Measurements from ENCODE around the gene ZNF784. TPM values are rescaled to one million over a fixed set of nuclear protein-coding genes. Genes with fewer than 3 reads are reported as not detected.

Gene ZNF784
- total and polyA plus RNA-seq, 2 experiments from 2014 or later = 5.5 to 7.2 TPM

DNA sequence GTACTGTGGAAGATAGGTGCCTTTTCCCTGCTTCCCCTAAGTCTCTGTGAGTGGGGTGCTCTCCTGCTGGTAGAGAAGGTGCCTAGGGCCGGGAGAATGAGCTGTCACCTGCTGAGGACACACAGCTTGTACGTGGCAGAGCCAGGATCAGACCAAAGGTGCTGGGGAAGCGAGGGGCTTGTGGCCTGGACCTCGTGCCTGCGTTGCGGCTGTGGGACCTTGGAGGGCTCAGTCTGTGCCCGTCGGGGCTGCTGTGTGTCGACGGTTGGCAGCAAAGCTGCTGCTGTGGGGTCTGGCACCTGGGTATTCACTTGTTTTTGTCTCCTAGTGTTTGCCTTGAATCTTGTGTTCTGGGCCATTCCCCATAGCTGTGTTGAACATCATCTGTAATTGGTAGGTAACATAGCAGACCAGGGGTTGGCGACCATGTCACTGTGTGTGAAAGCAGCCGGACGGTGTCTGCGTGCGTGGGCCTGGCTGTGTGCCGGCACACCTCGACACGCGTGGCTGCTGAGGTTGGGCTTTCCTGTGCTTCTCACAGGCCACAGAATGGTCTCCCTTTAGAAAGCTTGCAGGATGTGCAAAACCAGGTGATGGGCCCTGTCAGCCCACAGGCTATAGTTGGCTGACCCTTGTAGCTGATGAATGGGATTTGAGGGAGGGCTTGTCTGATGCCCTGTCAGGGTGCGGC is 39.6 kb upstream of the ZNF784 start:
- H3K4me1 ChIP-seq (ENCODE audit: insufficient read depth) = peaks cover 15% of the 10 kb centered on the region
- H3K9me3 ChIP-seq (ENCODE audit: low read depth) = no peaks in the 10 kb centered on the region
- H3K4me2 ChIP-seq = no peak overlapping the region
- peaks cover 5% of the 10 kb centered on the region for H3K36me3 ChIP-seq (replicated peaks; ENCODE audit: insufficient read depth, low read depth)
- WGBS (ENCODE audit: low lambda C conversion rate, missing lambda C conversion rate) = 97% methylated on average over 19 of the region's 20 CpGs
- no peaks in the 10 kb centered on the region for H3K27me3 ChIP-seq
- peaks cover 73% of the 10 kb centered on the region for H4K20me1 ChIP-seq (ENCODE audit: insufficient read depth, poor library complexity, severe bottlenecking)
- no peaks in the 10 kb centered on the region for H3K9me2 ChIP-seq (replicated peaks; ENCODE audit: insufficient read depth)
- no peak overlapping the region for H2AFZ ChIP-seq
- DNase-seq (ENCODE audit: low spot score) = no peak
- H3K4me3 ChIP-seq = no peak overlapping the region
- TF ChIP-seq EZH2 (IDR thresholded peaks at IDR 0.05; ENCODE audit: borderline replicate concordance) = no peak
- no peak for TF ChIP-seq EZH2phosphoT487 (IDR thresholded peaks at IDR 0.05; ENCODE audit: low read depth, severe bottlenecking, unreplicated experiment)
- TF ChIP-seq, protein P1, sequence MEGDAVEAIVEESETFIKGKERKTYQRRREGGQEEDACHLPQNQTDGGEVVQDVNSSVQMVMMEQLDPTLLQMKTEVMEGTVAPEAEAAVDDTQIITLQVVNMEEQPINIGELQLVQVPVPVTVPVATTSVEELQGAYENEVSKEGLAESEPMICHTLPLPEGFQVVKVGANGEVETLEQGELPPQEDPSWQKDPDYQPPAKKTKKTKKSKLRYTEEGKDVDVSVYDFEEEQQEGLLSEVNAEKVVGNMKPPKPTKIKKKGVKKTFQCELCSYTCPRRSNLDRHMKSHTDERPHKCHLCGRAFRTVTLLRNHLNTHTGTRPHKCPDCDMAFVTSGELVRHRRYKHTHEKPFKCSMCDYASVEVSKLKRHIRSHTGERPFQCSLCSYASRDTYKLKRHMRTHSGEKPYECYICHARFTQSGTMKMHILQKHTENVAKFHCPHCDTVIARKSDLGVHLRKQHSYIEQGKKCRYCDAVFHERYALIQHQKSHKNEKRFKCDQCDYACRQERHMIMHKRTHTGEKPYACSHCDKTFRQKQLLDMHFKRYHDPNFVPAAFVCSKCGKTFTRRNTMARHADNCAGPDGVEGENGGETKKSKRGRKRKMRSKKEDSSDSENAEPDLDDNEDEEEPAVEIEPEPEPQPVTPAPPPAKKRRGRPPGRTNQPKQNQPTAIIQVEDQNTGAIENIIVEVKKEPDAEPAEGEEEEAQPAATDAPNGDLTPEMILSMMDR (IDR thresholded peaks at IDR 0.05; ENCODE audit: poor library complexity) = no peak
- peaks cover 88% of the 10 kb centered on the region for H3K79me2 ChIP-seq
- no peak overlapping the region for H3K27ac ChIP-seq

DNA sequence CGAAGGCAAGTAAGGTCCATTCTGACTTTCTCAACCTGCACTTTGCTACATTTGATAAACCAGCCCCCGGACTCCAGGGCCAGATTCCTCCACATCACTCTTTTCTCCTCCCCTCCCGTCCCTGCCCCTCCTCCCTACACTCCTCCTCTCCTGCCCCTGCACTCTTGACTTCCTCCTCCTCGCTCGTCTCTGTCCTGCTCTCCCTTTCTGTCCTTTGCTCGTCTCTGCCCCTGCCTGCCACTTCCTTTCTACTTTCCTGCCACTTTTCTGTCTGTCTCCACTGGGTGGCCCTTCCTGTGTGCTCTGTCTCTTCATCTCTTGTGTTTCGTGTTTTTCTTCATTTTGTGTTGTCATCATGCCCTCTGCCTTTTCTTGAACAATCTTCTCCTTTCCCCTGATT is 37.5 kb upstream of the ZNF784 start:
- Histone ChIP-seq H3K27ac (no peak overlapping the region), H3K36me3 (replicated peaks; ENCODE audit: insufficient read depth, low read depth) (peaks cover 5% of the 10 kb centered on the region), H2AFZ (no peak overlapping the region), H3K79me2 (peaks cover 90% of the 10 kb centered on the region), H3K9me3 (ENCODE audit: low read depth) (no peaks in the 10 kb centered on the region), H3K4me1 (ENCODE audit: insufficient read depth) (peaks cover 18% of the 10 kb centered on the region), H3K4me3 (no peak overlapping the region), H3K4me2 (no peak overlapping the region), H4K20me1 (ENCODE audit: insufficient read depth, poor library complexity, severe bottlenecking) (peaks cover 77% of the 10 kb centered on the region), H3K9me2 (replicated peaks; ENCODE audit: insufficient read depth) (no peaks in the 10 kb centered on the region), H3K27me3 (no peaks in the 10 kb centered on the region)
- DNase-seq (ENCODE audit: low spot score) = no peak
- 91% methylated on average over 5 of the region's 7 CpGs for WGBS (ENCODE audit: low lambda C conversion rate, missing lambda C conversion rate)
- TF ChIP-seq EZH2 (IDR thresholded peaks at IDR 0.05; ENCODE audit: borderline replicate concordance) = no peak
- TF ChIP-seq, protein P1 (IDR thresholded peaks at IDR 0.05; ENCODE audit: poor library complexity) = no peak

DNA sequence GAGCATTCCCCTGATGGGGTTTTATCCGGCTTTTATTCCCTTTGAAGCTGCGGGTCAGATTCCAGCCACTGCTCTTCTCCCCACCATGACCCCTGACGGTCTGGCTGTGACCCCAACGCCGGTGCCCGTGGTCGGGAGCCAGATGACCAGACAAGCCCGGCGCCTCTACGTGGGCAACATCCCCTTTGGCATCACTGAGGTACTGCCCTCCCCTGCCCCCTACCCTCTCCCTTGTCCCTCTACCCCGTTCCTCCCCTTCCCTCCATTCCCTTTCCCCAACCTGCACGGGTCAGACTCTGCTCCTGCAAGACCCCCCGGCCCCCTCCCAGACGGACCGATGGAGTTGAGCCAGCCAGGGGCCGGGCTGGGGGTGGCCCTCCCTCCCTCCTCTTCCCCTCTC is 36.6 kb upstream of the ZNF784 start:
- TF ChIP-seq EZH2 (IDR thresholded peaks at IDR 0.05; ENCODE audit: borderline replicate concordance) (no peak), EZH2phosphoT487 (IDR thresholded peaks at IDR 0.05; ENCODE audit: low read depth, severe bottlenecking, unreplicated experiment) (no peak)
- TF ChIP-seq, protein P1 (IDR thresholded peaks at IDR 0.05; ENCODE audit: poor library complexity) = no peak
- peaks cover 23% of the 10 kb centered on the region for H3K4me1 ChIP-seq (ENCODE audit: insufficient read depth)
- H3K36me3 ChIP-seq (replicated peaks; ENCODE audit: insufficient read depth, low read depth) = peaks cover 5% of the 10 kb centered on the region
- no peaks in the 10 kb centered on the region for H3K9me3 ChIP-seq (ENCODE audit: low read depth)
- no peak overlapping the region for H3K4me2 ChIP-seq
- H3K4me3 ChIP-seq = no peak overlapping the region
- 90% methylated on average over 5 of the region's 16 CpGs for WGBS (ENCODE audit: low lambda C conversion rate, missing lambda C conversion rate)
- peaks cover 90% of the 10 kb centered on the region for H3K79me2 ChIP-seq
- H3K27me3 ChIP-seq = no peaks in the 10 kb centered on the region
- no peak overlapping the region for H3K27ac ChIP-seq
- no peak overlapping the region for H2AFZ ChIP-seq
- H4K20me1 ChIP-seq (ENCODE audit: insufficient read depth, poor library complexity, severe bottlenecking) = peaks cover 77% of the 10 kb centered on the region
- no peaks in the 10 kb centered on the region for H3K9me2 ChIP-seq (replicated peaks; ENCODE audit: insufficient read depth)
- DNase-seq (ENCODE audit: low spot score) = no peak
